GM21619 (cell line): Measurements from ENCODE around the gene NAALADL1.

Experiments
- ATAC-seq: cut with Tn5 transposase; IDR thresholded peaks from one replicate; pipeline ENCODE4 v1.9.1; 2021; ENCODE audit not compliant: unreplicated experiment

The NAALADL1 gene

GRCh38 chr11:65083134-65083833 lies 24.9 kb upstream of the NAALADL1 start:
- ATAC-seq, result peak; percentile 8

- no peak for ATAC-seq
Measured at GRCh38 chr11:65078786-65079342, 20.5 kb upstream of the NAALADL1 start.

- ATAC-seq, result no peak
Measured at GRCh38 chr11:65078151-65078550, 19.8 kb upstream of the NAALADL1 start.

GRCh38 chr11:65077451-65077850 lies 19.1 kb upstream of the NAALADL1 start:
- ATAC-seq, result no peak

- no peak for ATAC-seq
Measured at GRCh38 chr11:65072631-65072966, 14.2 kb upstream of the NAALADL1 start.

GRCh38 chr11:65071907-65072630 lies 13.7 kb upstream of the NAALADL1 start:
- no peak for ATAC-seq

- no peak for ATAC-seq
Measured at GRCh38 chr11:65069217-65069616, 10.9 kb upstream of the NAALADL1 start.

GRCh38 chr11:65067446-65067845 lies 9.1 kb upstream of the NAALADL1 start:
- ATAC-seq, result no peak

- no peak for ATAC-seq
Measured at GRCh38 chr11:65066805-65067291, 8.5 kb upstream of the NAALADL1 start.

- ATAC-seq, result no peak
Measured at GRCh38 chr11:65066315-65066714, 8.0 kb upstream of the NAALADL1 start.

- no peak for ATAC-seq
Measured at GRCh38 chr11:65065851-65066250, 7.5 kb upstream of the NAALADL1 start.

GRCh38 chr11:65064847-65065240 lies 6.5 kb upstream of the NAALADL1 start:
- ATAC-seq, result no peak

GRCh38 chr11:65063532-65063931 lies 5.2 kb upstream of the NAALADL1 start:
- ATAC-seq, result no peak

- ATAC-seq, result no peak
Measured at GRCh38 chr11:65060913-65061408, 2.6 kb upstream of the NAALADL1 start.

GRCh38 chr11:65059959-65060824 lies 1.8 kb upstream of the NAALADL1 start:
- ATAC-seq, result no peak

GRCh38 chr11:65059523-65059922 lies 1.2 kb upstream of the NAALADL1 start:
- ATAC-seq, result no peak

- no peak for ATAC-seq
Measured at GRCh38 chr11:65058012-65058411, 341 bp downstream of the NAALADL1 start.

- no peak for ATAC-seq
Measured at GRCh38 chr11:65057526-65057925, 827 bp downstream of the NAALADL1 start.

- ATAC-seq, result no peak
Measured at GRCh38 chr11:65056999-65057398, 1.4 kb downstream of the NAALADL1 start.

- no peak for ATAC-seq
Measured at GRCh38 chr11:65055538-65055937, 2.8 kb downstream of the NAALADL1 start.
